Measurements from ENCODE around the gene GCNT1. TPM values are rescaled to one million over a fixed set of nuclear protein-coding genes. Genes with fewer than 3 reads are reported as not detected.

The GCNT1 gene
- polyA plus RNA-seq (2012; ENCODE audit: low read depth, missing spikeins), result 7.0 TPM

DNA sequence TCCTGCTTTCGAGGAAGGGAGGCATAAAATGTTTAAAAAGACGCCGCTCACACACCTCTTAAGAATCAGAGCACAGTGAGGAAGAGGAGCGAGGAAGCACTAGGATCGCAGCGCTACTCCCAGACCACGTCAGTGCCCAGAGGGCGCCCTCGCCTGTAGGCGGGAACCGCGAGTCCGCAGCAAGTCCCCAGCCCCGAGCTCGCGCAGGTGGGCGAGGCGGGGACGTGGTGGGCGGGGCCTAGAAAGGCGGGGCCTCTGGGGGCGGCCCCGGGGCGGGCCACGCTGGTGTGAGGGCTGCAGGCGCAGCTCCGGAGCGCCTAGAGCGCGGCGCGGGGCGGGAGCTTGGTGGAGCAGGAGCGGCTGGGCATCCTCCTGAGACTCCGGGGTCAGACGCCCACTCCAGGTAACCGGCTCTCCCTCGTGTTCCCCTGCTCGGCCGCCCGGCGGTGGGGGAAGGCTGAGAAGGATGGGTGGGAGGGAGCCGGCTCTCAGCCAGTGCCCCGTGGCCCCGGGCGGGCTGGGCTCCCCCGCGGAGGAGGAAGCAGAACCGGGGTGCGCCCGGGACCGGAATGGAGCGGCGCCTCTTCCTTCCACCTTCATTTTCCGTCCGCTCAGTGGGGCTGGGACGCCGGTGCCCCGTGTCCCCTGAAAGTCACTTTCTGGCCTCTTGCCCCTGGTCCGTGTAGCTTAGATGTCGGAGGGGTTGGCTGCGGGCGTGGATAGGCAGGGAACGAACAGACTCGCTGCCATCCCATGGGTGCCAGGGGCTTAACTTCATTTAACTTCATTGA lies at the start of gene GCNT1:
Gene GCNT1 (plus strand): TSS at position 280 of the 791 bp plus-strand sequence. CDS start 43,200 bp downstream, outside the sequence.
- TF ChIP-seq TAF1 (IDR thresholded peaks at IDR 0.05; ENCODE audit: low read depth, low read length), result peak; percentile 52
- TF ChIP-seq PAX5 (IDR thresholded peaks at IDR 0.05; ENCODE audit: insufficient read depth, low read length, severe bottlenecking), result peak; percentile 32
- peak; percentile 82 for TF ChIP-seq POLR2A (IDR thresholded peaks at IDR 0.05; ENCODE audit: low read depth, low read length)
- TF ChIP-seq POLR2AphosphoS5 (IDR thresholded peaks at IDR 0.05; ENCODE audit: low read depth, low read length), result peak; percentile 63; the same call in 1 of the 2 replicates
- TF ChIP-seq SPI1 (IDR thresholded peaks at IDR 0.05; ENCODE audit: low read depth, low read length), result no peak
- TF ChIP-seq POU2F2 (IDR thresholded peaks at IDR 0.05; ENCODE audit: low read depth, low read length), result peak; percentile 26; the same call in 1 of the 2 replicates
- FAIRE-seq, result peak; percentile 90
- DNase-seq (ENCODE audit: insufficient read length, low spot score), result peak; percentile 83

DNA sequence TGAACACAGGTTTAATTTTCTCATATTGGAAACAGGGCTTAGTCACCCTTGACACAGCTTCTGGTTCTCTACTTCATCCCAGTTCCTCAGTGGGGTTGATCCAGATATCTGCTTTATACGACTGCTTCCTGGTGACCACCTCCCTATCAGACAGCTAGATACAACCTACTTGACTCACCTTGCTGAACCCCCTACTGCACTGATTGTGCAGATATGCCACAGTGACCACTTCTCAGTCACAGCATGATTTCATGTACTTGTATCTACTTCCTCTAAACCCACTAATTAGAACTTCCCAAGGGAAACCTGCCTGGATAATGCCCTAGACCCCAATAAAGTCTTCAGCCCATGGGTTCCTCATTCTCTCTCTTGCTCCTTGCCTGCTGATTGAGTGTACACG lies 46.3 kb upstream of the GCNT1 start:
- no peak for DNase-seq (ENCODE audit: insufficient read length, low spot score)
- FAIRE-seq, result peak; percentile 26

DNA sequence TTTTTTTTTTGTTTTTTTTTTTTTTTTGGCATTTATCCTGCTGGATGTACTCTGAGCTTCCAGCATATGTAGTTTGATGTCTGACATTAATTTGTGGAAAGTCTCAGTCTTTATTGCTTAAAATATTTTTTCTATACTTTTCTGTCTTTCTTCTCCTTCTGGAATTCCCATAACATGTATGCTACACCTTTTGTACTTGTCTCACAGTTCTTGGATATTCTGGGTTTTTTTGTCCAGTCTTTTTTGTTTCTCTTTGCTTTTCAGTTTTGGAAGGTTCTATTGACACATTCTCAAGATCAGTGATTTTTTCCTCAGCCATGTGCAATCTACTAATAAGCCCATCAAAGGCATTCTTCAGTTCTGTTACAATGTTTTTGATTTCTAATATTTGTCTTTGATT lies 45.3 kb upstream of the GCNT1 start:
- no peak for FAIRE-seq
- DNase-seq (ENCODE audit: insufficient read length, low spot score), result no peak
- no peak for TF ChIP-seq PAX5 (IDR thresholded peaks at IDR 0.05; ENCODE audit: insufficient read depth, low read length, severe bottlenecking)
- no peak for TF ChIP-seq POLR2A (IDR thresholded peaks at IDR 0.05; ENCODE audit: low read depth, low read length)
- no peak for TF ChIP-seq POU2F2 (IDR thresholded peaks at IDR 0.05; ENCODE audit: low read depth, low read length)

More for the DNA sequence above, 46.3 kb upstream of the GCNT1 start:
- TF ChIP-seq POU2F2 (IDR thresholded peaks at IDR 0.05; ENCODE audit: low read depth, low read length) (no peak), TAF1 (IDR thresholded peaks at IDR 0.05; ENCODE audit: low read depth, low read length) (no peak), PAX5 (IDR thresholded peaks at IDR 0.05; ENCODE audit: insufficient read depth, low read length, severe bottlenecking) (no peak), SPI1 (IDR thresholded peaks at IDR 0.05; ENCODE audit: low read depth, low read length) (no peak), POLR2AphosphoS5 (IDR thresholded peaks at IDR 0.05; ENCODE audit: low read depth, low read length) (no peak)

DNA sequence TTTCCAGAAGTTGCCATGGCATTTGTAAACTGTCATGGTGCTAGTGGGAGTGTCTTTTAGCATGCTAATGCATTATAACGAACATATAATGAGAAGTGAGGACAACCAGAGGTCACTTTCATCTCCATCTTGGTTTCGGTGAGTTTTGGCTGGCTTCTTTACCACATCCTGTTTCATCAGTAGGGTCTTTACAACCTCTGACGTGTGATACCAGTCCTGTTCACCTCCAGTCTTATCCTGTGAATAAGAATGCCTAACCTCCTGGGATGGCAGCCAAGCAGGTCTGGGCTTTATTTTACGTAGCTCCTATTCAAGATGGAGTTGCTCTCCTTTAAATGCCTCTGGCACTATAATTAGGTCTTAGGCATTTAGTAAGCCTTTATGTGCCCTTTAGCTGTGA lies 44.3 kb upstream of the GCNT1 start:
- DNase-seq (ENCODE audit: insufficient read length, low spot score) (no peak), FAIRE-seq (no peak)
- peak; percentile 30; the same call in 1 of the 2 replicates for TF ChIP-seq SPI1 (IDR thresholded peaks at IDR 0.05; ENCODE audit: low read depth, low read length)
- TF ChIP-seq PAX5 (IDR thresholded peaks at IDR 0.05; ENCODE audit: insufficient read depth, low read length, severe bottlenecking), result no peak

DNA sequence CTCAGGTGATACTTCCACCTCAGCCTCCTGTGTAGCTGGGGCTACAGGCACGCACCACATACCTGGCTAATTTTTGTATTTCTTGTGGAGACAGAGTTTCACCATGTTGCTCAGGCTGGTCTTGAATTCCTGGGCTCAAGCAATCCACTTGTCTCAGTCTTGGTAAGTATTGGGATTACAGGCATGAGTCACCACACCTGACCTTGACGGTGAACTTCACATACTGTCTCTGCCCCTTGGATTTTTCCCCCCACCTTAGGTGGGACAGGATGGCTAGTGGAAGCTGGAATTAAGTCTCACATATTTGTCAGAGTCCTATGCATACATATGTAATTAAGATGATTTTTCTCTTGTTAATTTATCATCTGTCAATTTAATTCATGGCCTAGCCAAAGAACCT lies 43.8 kb upstream of the GCNT1 start:
- FAIRE-seq (peak; percentile 20), DNase-seq (ENCODE audit: insufficient read length, low spot score) (no peak)
- TF ChIP-seq POU2F2 (IDR thresholded peaks at IDR 0.05; ENCODE audit: low read depth, low read length), result no peak

DNA sequence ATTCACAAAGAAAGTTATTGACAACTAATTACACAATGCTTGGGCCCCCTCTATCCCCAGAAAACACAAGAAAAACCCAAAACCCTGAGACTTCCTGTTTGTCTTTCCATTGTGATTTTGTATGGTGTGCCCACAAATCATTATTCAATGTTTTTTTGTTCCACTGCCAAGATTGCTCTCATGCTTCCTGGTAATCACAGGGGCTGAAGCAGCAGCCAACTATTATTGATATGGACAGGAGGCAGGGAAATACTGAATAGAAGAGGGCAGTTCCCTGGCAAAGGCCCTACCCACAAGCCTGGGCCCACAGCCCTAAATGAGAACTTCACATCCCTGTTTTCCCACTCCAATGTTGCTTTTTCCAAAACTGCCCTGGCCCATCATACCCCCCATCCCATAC lies 43.3 kb upstream of the GCNT1 start:
- TF ChIP-seq SPI1 (IDR thresholded peaks at IDR 0.05; ENCODE audit: low read depth, low read length), result no peak
- TF ChIP-seq TAF1 (IDR thresholded peaks at IDR 0.05; ENCODE audit: low read depth, low read length), result no peak
- TF ChIP-seq PAX5 (IDR thresholded peaks at IDR 0.05; ENCODE audit: insufficient read depth, low read length, severe bottlenecking), result no peak
- TF ChIP-seq POU2F2 (IDR thresholded peaks at IDR 0.05; ENCODE audit: low read depth, low read length), result no peak
- TF ChIP-seq POLR2AphosphoS5 (IDR thresholded peaks at IDR 0.05; ENCODE audit: low read depth, low read length), result no peak
- no peak for TF ChIP-seq POLR2A (IDR thresholded peaks at IDR 0.05; ENCODE audit: low read depth, low read length)
- DNase-seq (ENCODE audit: insufficient read length, low spot score) (no peak), FAIRE-seq (no peak)

DNA sequence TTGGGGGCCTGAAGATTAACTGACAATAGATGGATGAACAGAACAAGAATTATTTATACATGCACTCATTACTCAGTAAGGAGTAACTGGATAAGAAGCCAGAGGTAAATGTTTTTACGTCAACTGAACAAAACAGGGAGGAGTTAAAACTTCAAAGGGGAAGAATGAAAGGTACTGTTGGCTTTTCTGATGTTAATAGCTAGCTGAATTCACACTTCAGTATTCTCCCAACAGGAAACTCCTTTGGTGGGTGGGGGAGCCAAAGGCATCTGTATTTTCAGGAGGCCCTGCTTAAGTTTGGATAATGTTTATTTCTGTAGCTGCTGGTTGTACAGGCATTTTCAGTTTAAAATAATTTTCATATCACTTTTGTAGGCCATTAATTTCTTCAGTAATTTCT lies 41.6 kb upstream of the GCNT1 start:
- FAIRE-seq, result no peak
- DNase-seq (ENCODE audit: insufficient read length, low spot score), result no peak
- TF ChIP-seq POLR2AphosphoS5 (IDR thresholded peaks at IDR 0.05; ENCODE audit: low read depth, low read length) (no peak), TAF1 (IDR thresholded peaks at IDR 0.05; ENCODE audit: low read depth, low read length) (no peak), SPI1 (IDR thresholded peaks at IDR 0.05; ENCODE audit: low read depth, low read length) (no peak), PAX5 (IDR thresholded peaks at IDR 0.05; ENCODE audit: insufficient read depth, low read length, severe bottlenecking) (no peak), POU2F2 (IDR thresholded peaks at IDR 0.05; ENCODE audit: low read depth, low read length) (no peak), POLR2A (IDR thresholded peaks at IDR 0.05; ENCODE audit: low read depth, low read length) (no peak)

DNA sequence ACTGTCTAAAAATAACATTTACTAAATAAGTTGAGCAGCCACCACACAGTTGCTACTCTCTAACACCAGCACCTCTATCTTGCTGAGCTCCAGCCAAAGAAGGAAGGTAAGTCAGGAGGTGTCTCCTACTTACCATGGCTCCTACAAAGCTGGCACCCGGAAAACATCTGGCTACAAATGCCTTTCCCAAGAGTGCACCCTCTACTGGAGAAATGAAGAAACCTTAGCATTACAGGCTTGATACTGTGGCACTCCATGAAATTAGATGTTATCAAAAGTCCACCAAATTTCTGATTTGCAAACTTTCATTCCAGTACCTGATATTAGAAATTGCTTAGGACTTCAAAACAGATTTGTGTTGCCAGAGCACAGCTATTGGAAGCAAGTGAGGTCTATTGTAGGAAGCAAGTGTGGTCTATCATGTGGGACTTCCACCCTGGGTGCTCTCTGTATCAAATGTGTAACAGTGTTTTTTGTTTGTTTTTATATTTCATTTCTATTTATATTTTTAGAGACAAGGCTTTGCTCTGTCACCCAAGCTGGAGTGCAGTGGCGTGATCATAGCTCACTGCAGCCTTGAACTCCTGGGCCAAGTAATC lies 39.1 kb upstream of the GCNT1 start:
- FAIRE-seq (no peak), DNase-seq (ENCODE audit: insufficient read length, low spot score) (no peak)
- no peak for TF ChIP-seq TAF1 (IDR thresholded peaks at IDR 0.05; ENCODE audit: low read depth, low read length)
- no peak for TF ChIP-seq POLR2A (IDR thresholded peaks at IDR 0.05; ENCODE audit: low read depth, low read length)
- TF ChIP-seq POLR2AphosphoS5 (IDR thresholded peaks at IDR 0.05; ENCODE audit: low read depth, low read length), result no peak
- no peak for TF ChIP-seq PAX5 (IDR thresholded peaks at IDR 0.05; ENCODE audit: insufficient read depth, low read length, severe bottlenecking)
- TF ChIP-seq SPI1 (IDR thresholded peaks at IDR 0.05; ENCODE audit: low read depth, low read length), result no peak
- no peak for TF ChIP-seq POU2F2 (IDR thresholded peaks at IDR 0.05; ENCODE audit: low read depth, low read length)

DNA sequence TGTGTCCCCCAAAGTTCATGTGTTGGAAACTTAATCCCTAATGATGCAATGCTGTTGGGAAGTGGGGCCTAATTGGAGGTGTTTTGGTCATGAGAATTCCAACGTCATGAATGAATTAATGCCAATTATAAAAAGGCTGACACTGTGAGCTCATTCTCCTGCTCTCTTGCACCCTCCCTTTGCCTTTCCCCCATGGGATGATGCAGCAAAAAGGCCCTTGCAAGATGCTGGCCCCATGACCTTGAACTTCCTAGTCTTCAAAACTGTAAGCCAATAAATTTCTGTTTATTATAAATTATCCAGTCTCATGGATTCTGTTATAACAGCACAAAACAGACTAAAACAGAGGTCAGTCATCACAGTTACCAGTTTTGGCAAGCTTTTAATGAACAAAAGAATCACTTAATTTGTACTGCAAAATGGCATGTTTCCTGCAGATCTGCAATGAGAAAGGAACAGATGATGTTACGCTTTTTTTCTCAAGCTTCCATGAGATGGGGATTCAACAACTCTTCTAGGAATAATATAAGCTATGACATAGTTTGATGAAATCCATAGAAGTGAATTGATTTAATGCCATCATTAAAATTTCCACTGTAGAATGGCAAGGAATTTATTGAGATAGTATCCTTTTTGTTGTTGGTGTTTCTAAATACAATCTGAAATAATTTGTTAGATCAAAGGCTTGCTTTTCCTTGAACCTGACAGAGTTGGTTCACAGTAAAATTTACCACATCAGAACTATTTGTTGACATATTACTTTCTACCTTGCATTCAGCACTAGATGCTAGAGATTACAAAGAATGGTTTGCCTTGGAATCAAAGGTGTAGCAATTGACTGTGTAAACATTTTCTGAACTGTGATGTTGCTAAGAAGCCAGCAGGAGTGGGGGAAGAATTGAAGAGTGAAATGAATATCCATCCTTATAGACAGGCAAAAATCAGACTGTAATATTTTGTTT lies 35.5 kb upstream of the GCNT1 start:
- no peak for TF ChIP-seq TAF1 (IDR thresholded peaks at IDR 0.05; ENCODE audit: low read depth, low read length)
- TF ChIP-seq POU2F2 (IDR thresholded peaks at IDR 0.05; ENCODE audit: low read depth, low read length), result no peak
- no peak for TF ChIP-seq POLR2AphosphoS5 (IDR thresholded peaks at IDR 0.05; ENCODE audit: low read depth, low read length)
- no peak for DNase-seq (ENCODE audit: insufficient read length, low spot score)
- no peak for FAIRE-seq
